Stimulated activated naive CD4-positive, alpha-beta T cell (primary cell): ENCODE results near the gene PILRA.
"Not testable (repeated sequence)": the region's sequence is repeated elsewhere in the genome, so short reads cannot be mapped to it uniquely, and the experiment has no call there.

Experiments
- DNase-seq, 6 experiments: peaks; one replicate each; lab custom pipeline; 2025; lab: John Stamatoyannopoulos, UW

The PILRA gene

GRCh38 chr7:100358027-100358856 lies 15.0 kb upstream of the PILRA start, which contains the start of gene PILRB:
Gene PILRB, plus strand, starts transcription at chr7:100358117. Its CDS starts 186 bp downstream, at chr7:100358303.
- DNase-seq = no peak

GRCh38 chr7:100358857-100359212 lies 14.5 kb upstream of the PILRA start:
- DNase-seq = no peak

GRCh38 chr7:100360135-100360854 lies 13.0 kb upstream of the PILRA start:
- no peak for DNase-seq

- DNase-seq = no peak
These were observed 10.2 kb upstream of the PILRA start for GRCh38 chr7:100363098-100363497.

GRCh38 chr7:100363797-100364196 lies 9.5 kb upstream of the PILRA start:
- not testable (repeated sequence) for DNase-seq

- no peak for DNase-seq
These were observed 8.8 kb upstream of the PILRA start for GRCh38 chr7:100364480-100364879.

GRCh38 chr7:100365998-100366367 lies 7.3 kb upstream of the PILRA start:
- DNase-seq = not testable (repeated sequence)

- no peak for DNase-seq
These were observed 6.7 kb upstream of the PILRA start for GRCh38 chr7:100366411-100367250.

GRCh38 chr7:100367251-100367620 lies 6.1 kb upstream of the PILRA start:
- no peak for DNase-seq

GRCh38 chr7:100367676-100368613 lies 5.3 kb upstream of the PILRA start:
- DNase-seq = no peak

GRCh38 chr7:100369105-100369504 lies 4.2 kb upstream of the PILRA start:
- DNase-seq = no peak

GRCh38 chr7:100370303-100370702 lies 3.0 kb upstream of the PILRA start:
- DNase-seq = no peak

- no peak for DNase-seq
These were observed 2.5 kb upstream of the PILRA start for GRCh38 chr7:100370746-100371145.

GRCh38 chr7:100371561-100372171 lies 1.6 kb upstream of the PILRA start:
- DNase-seq = no peak

- DNase-seq = no peak
These were observed 1.0 kb upstream of the PILRA start for GRCh38 chr7:100372256-100372655.

GRCh38 chr7:100372694-100373093 lies 593 bp upstream of the PILRA start:
- no peak for DNase-seq

GRCh38 chr7:100373870-100374598 lies 747 bp downstream of the PILRA start:
- DNase-seq = not testable (repeated sequence)

- DNase-seq = no peak
These were observed 1.3 kb downstream of the PILRA start for GRCh38 chr7:100374601-100375000.

- DNase-seq = no peak
These were observed 2.8 kb downstream of the PILRA start for GRCh38 chr7:100376066-100376465.

GRCh38 chr7:100378114-100378755 lies 4.9 kb downstream of the PILRA start:
- DNase-seq = no peak
